HepG2 (cell line): ENCODE data around the gene NFATC4. TPM values are rescaled to one million over a fixed set of nuclear protein-coding genes. Genes with fewer than 3 reads are reported as not detected.
A peak's percentile ranks its signal among the peaks of the same experiment; 100 is the strongest.

Experiments used
- DMTF1 ChIP-seq: sonication (generic); formaldehyde crosslinking; IDR thresholded peaks from 2 replicates; pipeline ENCODE4 v1.4.0; 2020; ENCODE audit warnings: mild to moderate bottlenecking, missing genetic modification reagents
- HOXA9 ChIP-seq: sonication (generic); formaldehyde crosslinking; IDR thresholded peaks from 2 replicates; pipeline ENCODE4 v1.8.1; 2022; ENCODE audit warnings: missing genetic modification reagents, mild to moderate bottlenecking, moderate library complexity, borderline replicate concordance
- IRF2 ChIP-seq: IDR thresholded peaks from 2 replicates; pipeline ENCODE4 v1.6.1; 2018; ENCODE audit warnings: missing genetic modification reagents, missing compliant biosample characterization
- MXI1 ChIP-seq: IDR thresholded peaks from 3 replicates; pipeline ENCODE4 v1.6.1; 2012; ENCODE audit warnings: low read depth, low read length, inconsistent platforms, borderline replicate concordance
- NR1H2 ChIP-seq: sonication (generic); formaldehyde crosslinking; IDR thresholded peaks from 2 replicates; pipeline ENCODE4 v1.8.1; 2022; ENCODE audit warnings: low read depth, missing genetic modification reagents, borderline replicate concordance
- NR2C2 ChIP-seq: sonication (generic); formaldehyde crosslinking; IDR thresholded peaks from 2 replicates; pipeline ENCODE4 v1.4.0; 2020; ENCODE audit warnings: missing genetic modification reagents, mild to moderate bottlenecking, moderate library complexity, borderline replicate concordance
- POLR2AphosphoS2 ChIP-seq: IDR thresholded peaks from 2 replicates; pipeline ENCODE4 v1.6.1; 2011; ENCODE audit warnings: low read depth, low read length, improper control_type of control experiment
- PRDM10 ChIP-seq: sonication (generic); formaldehyde crosslinking; IDR thresholded peaks from 2 replicates; pipeline ENCODE4 v1.4.0; 2020; ENCODE audit warnings: low read depth, missing genetic modification reagents
- RFXANK ChIP-seq: IDR thresholded peaks from 2 replicates; pipeline ENCODE4 v1.6.1; 2016
- SMAD1 ChIP-seq: sonication (generic); formaldehyde crosslinking; IDR thresholded peaks from 2 replicates; pipeline ENCODE4 v1.4.0; 2020; ENCODE audit warnings: missing genetic modification reagents, low read depth, mild to moderate bottlenecking, borderline replicate concordance
- TEAD3 ChIP-seq: optimal IDR thresholded peaks from 2 replicates; pipeline ENCODE3; 2016; ENCODE audit warnings: borderline replicate concordance
- U2AF1 ChIP-seq: fragments of 200-400 bp; formaldehyde crosslinking; optimal IDR thresholded peaks from 2 replicates; pipeline ENCODE3; 2017; ENCODE audit warnings: mild to moderate bottlenecking, low read depth, low read length
- ZBTB21 ChIP-seq: sonication (generic); formaldehyde crosslinking; IDR thresholded peaks from 2 replicates; pipeline ENCODE4 v1.4.0; 2020; ENCODE audit warnings: missing genetic modification reagents
- ZGPAT ChIP-seq: IDR thresholded peaks from 2 replicates; pipeline ENCODE4 v1.6.1; 2016; ENCODE audit warnings: mild to moderate bottlenecking
- ZNF362 ChIP-seq: sonication (generic); formaldehyde crosslinking; IDR thresholded peaks from 2 replicates; pipeline ENCODE4 v1.4.0; 2020; ENCODE audit warnings: missing genetic modification reagents, mild to moderate bottlenecking, borderline replicate concordance
- ZNF570 ChIP-seq: sonication (generic); formaldehyde crosslinking; IDR thresholded peaks from 2 replicates; pipeline ENCODE4 v1.4.0; 2020; ENCODE audit warnings: mild to moderate bottlenecking, missing genetic modification reagents, borderline replicate concordance
- ZNF598 ChIP-seq: sonication (generic); formaldehyde crosslinking; IDR thresholded peaks from 2 replicates; pipeline ENCODE4 v1.5.1; 2020; ENCODE audit warnings: mild to moderate bottlenecking, missing genetic modification reagents, borderline replicate concordance
- polyA plus RNA-seq, 8 experiments: library from polyadenylated mRNA; depleted of rRNA in 3 of 8; stranded (reverse) in 7 of 8; unstranded in 1 of 8; fragments of >200 nt; fragmentation: Illumina TruSeq in 4 of 8; extraction: Trizol in 4 of 8; gene quantifications; 2 replicates each; pipeline versions ENCODE4 v1.2.1 to v1.2.3, GENCODE V29; 2011 to 2016; ENCODE audit warnings: low read depth in 4 of 8, missing spikeins in 1 of 8, mixed read lengths in 1 of 8; ENCODE audit not compliant: insufficient read depth in 1 of 8
- total RNA-seq, 5 experiments: library from RNA; depleted of rRNA; stranded (reverse); fragments of >200 nt; fragmentation: Illumina TruSeq; extraction: Trizol; gene quantifications; 2 replicates each; pipeline ENCODE4 v1.2.3, GENCODE V29; 2016; ENCODE audit warnings: low read depth in 1 of 5

NFATC4 gene
- total and polyA plus RNA-seq, 2 of the 13 experiments (the other 11 are each of a cell fraction or from before 2014, with no cell fraction given): 0.04 to 0.15 TPM

GRCh38 chr14:24422694-24423601, 55.0 kb downstream of the NFATC4 start (continued):
- TF ChIP-seq NR1H2 (CRISPR knock-in tag) (no peak), NR2C2 (CRISPR knock-in tag) (peak; percentile 63; the same call in 1 of the 2 replicates), TEAD3 (peak; percentile 57), U2AF1 (no peak), DMTF1 (CRISPR knock-in tag) (0 out of 2 replicates have a peak, but pooled peaks have one; percentile 26), ZNF362 (CRISPR knock-in tag) (no peak), HOXA9 (CRISPR knock-in tag) (0 out of 2 replicates have a peak, but pooled peaks have one; percentile 71), RFXANK (no peak), ZGPAT (CRISPR knock-in tag) (no peak), SMAD1 (CRISPR knock-in tag) (0 out of 2 replicates have a peak, but pooled peaks have one; percentile 57), ZNF570 (CRISPR knock-in tag) (0 out of 2 replicates have a peak, but pooled peaks have one; percentile 59), MXI1 (no peak), IRF2 (CRISPR knock-in tag) (peak; percentile 55; the same call in 1 of the 2 replicates), ZNF598 (0 out of 2 replicates have a peak, but pooled peaks have one; percentile 40), ZBTB21 (CRISPR knock-in tag) (peak; percentile 24; the same call in 1 of the 2 replicates), PRDM10 (CRISPR knock-in tag) (no peak), POLR2AphosphoS2 (no peak)
